T-helper 2 cell treated with Interferon-gamma antibody and Interleukin-4, amounts not matched to agents 100 ng/mL and 5 ng/mL, for 36 hours (primary cell): ENCODE data around the gene ANKRD42. TPM values are rescaled to one million over a fixed set of nuclear protein-coding genes. Genes with fewer than 3 reads are reported as not detected.
"Not testable (repeated sequence)": the region's sequence is repeated elsewhere in the genome, so short reads cannot be mapped to it uniquely, and the experiment has no call there.

Source experiments
- intact Hi-C: fragments of 100-400 bp; cut with micrococcal nuclease; formaldehyde crosslinking; loops from one replicate; pipeline ENCODE4 v1.15.1; 2023
- total RNA-seq: library from RNA; stranded (reverse); gene quantifications from 2 replicates; pipeline ENCODE4 v1.2.3, GENCODE V29; 2022

Gene ANKRD42
- total RNA-seq, 1 donor from 2014 or later, result 1.9 TPM

- intact Hi-C loops, result no loop called here
These were observed 29.9 kb downstream of the ANKRD42 start for GRCh38 chr11:83223457-83223856.

- intact Hi-C loops, result no loop called here
These were observed 42.3 kb downstream of the ANKRD42 start for GRCh38 chr11:83235825-83236224.

- intact Hi-C loops, result no loop called here
These were observed 44.6 kb downstream of the ANKRD42 start for GRCh38 chr11:83238111-83238510.

- intact Hi-C loops, result loop anchor here (10.0 kb wide), 1 partner anchor 527 kb away; no protein-coding TSS in a partner anchor
These were observed 47.9 kb downstream of the ANKRD42 start for GRCh38 chr11:83241291-83241946.

- intact Hi-C loops, result loop anchor here (10.0 kb wide), 1 partner anchor 535 kb away; no protein-coding TSS in a partner anchor
These were observed 55.9 kb downstream of the ANKRD42 start for GRCh38 chr11:83249445-83249844.

- intact Hi-C loops, result loop anchor here (1.0 to 10.0 kb wide), 4 partner anchors 178 to 535 kb away; partner anchors contain the start of gene RAB30
These were observed 56.6 kb downstream of the ANKRD42 start for GRCh38 chr11:83249972-83250593.

GRCh38 chr11:83252266-83252665, 58.8 kb downstream of the ANKRD42 start:
- intact Hi-C loops, result loop anchor here (5.0 kb wide), 1 partner anchor 180 kb away; the partner anchor contains the start of gene RAB30

GRCh38 chr11:83252941-83253340, 59.4 kb downstream of the ANKRD42 start:
- intact Hi-C loops, result loop anchor here (5.0 kb wide), 1 partner anchor 181 kb away; the partner anchor contains the start of gene RAB30

GRCh38 chr11:83255366-83255765, 61.9 kb downstream of the ANKRD42 start:
- intact Hi-C loops, result no loop called here

GRCh38 chr11:83256602-83257340, 63.3 kb downstream of the ANKRD42 start:
- intact Hi-C loops, result no loop called here

- intact Hi-C loops, result no loop called here
These were observed 64.3 kb downstream of the ANKRD42 start for GRCh38 chr11:83257761-83258168.

- intact Hi-C loops, result no loop called here
These were observed 66.0 kb downstream of the ANKRD42 start for GRCh38 chr11:83259559-83259958.

- intact Hi-C loops, result no loop called here
These were observed 71.8 kb downstream of the ANKRD42 start for GRCh38 chr11:83265331-83265730.

- intact Hi-C loops, result not testable (repeated sequence)
These were observed 75.6 kb downstream of the ANKRD42 start for GRCh38 chr11:83269080-83269479.

- intact Hi-C loops, result not testable (repeated sequence)
These were observed 78.2 kb downstream of the ANKRD42 start for GRCh38 chr11:83271734-83272133.

- intact Hi-C loops, result no loop called here
These were observed 79.1 kb downstream of the ANKRD42 start for GRCh38 chr11:83272627-83273026.

- intact Hi-C loops, result no loop called here
These were observed 82.6 kb downstream of the ANKRD42 start for GRCh38 chr11:83275888-83276641.

GRCh38 chr11:83278351-83278750, 84.8 kb downstream of the ANKRD42 start:
- intact Hi-C loops, result no loop called here

- intact Hi-C loops, result loop anchor here (10.0 kb wide), 1 partner anchor 1405 kb away; no protein-coding TSS in a partner anchor
These were observed 86.7 kb downstream of the ANKRD42 start for GRCh38 chr11:83280256-83280655.

GRCh38 chr11:83282084-83282716, 88.7 kb downstream of the ANKRD42 start:
- intact Hi-C loops, result loop anchor here (10.0 kb wide), 1 partner anchor 1407 kb away; no protein-coding TSS in a partner anchor
